ENCODE measurements around the gene GAPVD1.
"Not testable (repeated sequence)": the region's sequence is repeated elsewhere in the genome, so short reads cannot be mapped to it uniquely, and the experiment has no call there.

GAPVD1 gene, protein sequence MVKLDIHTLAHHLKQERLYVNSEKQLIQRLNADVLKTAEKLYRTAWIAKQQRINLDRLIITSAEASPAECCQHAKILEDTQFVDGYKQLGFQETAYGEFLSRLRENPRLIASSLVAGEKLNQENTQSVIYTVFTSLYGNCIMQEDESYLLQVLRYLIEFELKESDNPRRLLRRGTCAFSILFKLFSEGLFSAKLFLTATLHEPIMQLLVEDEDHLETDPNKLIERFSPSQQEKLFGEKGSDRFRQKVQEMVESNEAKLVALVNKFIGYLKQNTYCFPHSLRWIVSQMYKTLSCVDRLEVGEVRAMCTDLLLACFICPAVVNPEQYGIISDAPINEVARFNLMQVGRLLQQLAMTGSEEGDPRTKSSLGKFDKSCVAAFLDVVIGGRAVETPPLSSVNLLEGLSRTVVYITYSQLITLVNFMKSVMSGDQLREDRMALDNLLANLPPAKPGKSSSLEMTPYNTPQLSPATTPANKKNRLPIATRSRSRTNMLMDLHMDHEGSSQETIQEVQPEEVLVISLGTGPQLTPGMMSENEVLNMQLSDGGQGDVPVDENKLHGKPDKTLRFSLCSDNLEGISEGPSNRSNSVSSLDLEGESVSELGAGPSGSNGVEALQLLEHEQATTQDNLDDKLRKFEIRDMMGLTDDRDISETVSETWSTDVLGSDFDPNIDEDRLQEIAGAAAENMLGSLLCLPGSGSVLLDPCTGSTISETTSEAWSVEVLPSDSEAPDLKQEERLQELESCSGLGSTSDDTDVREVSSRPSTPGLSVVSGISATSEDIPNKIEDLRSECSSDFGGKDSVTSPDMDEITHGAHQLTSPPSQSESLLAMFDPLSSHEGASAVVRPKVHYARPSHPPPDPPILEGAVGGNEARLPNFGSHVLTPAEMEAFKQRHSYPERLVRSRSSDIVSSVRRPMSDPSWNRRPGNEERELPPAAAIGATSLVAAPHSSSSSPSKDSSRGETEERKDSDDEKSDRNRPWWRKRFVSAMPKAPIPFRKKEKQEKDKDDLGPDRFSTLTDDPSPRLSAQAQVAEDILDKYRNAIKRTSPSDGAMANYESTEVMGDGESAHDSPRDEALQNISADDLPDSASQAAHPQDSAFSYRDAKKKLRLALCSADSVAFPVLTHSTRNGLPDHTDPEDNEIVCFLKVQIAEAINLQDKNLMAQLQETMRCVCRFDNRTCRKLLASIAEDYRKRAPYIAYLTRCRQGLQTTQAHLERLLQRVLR (N-terminal part only)

DNA sequence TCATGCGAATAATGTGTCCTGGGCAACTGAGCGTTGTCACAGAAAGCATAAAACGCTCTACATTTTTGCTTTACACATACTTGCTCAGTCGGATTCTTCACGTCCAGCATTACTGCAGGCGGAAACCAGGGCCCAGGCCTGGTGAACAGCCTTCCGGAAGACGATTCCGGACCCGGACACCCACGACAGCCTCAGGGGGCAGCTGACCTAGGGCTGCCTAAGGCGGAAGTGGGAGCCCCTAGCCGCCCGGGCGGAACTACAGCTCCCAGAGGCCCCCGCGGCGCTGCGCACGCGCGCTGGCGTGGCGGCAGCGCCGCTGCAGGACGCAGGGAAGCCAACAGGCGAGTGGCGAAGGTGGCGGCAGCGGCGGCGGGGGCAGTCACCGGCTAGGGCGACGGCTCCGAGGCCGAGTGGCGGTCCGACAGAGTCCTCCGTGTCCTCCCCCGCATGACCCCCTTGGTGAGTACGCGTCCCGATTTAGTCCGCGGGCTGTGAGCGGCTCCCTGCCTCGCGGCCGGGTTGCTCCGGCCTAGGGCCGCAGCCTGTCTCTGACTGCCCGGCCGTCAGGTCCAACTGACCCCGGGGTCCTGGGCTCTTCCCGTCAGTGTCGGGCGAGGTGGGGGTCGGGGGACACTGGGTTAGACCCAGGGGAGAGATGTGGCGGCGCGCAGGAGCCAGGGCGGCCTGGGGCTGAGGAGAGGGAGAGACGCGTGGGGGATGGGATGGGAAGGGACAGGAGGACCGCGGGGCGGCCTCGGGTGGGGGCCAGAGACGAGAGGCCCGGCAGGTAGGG, at the start of gene GAPVD1:
GAPVD1 (plus strand) TSS at position 326 of the 793 bp plus-strand sequence. CDS start 37,096 bp downstream, outside the sequence.
- peak; percentile 81 for DNase-seq (ENCODE audit: low read depth)

DNA sequence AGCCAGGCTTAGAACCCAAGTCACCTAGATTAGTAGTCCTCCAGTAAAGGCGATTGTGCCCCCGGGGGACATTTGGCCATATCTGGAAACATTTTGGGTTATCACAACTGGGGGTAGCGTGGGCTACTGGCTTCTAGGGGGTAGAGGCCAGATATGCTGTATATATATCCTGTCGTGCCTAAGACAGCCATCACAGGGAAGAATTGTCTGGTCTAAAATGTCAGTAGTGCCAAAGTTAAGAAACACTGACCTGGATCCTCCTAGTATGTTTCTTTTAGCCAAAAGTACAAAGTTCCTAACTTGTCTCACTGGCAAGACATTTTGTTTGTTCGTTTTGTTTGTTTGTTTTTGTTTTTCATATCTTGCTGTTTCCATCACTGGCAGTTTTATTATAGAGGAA, 47.4 kb upstream of the GAPVD1 start:
- DNase-seq (ENCODE audit: low read depth), result no peak

DNA sequence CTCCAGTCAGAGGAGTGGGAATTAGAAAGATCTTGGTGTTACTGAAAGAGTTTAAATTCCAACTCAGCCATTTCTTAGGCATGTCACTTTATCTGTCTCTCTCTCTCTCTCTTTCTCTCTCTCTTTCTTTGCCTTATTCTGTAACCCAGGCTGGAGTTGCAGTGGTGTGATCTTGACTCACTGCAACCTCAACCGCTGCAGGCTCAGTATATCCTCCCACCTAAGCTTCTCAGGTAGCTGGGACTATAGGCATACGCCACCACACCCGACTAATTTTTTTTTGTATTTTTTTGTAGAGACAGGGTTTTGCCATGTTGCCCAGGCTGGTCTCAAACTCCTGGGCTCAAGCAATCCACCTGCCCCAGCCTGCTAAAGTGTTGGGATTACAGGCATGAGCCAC, 43.0 kb upstream of the GAPVD1 start:
- DNase-seq (ENCODE audit: low read depth), result no peak

DNA sequence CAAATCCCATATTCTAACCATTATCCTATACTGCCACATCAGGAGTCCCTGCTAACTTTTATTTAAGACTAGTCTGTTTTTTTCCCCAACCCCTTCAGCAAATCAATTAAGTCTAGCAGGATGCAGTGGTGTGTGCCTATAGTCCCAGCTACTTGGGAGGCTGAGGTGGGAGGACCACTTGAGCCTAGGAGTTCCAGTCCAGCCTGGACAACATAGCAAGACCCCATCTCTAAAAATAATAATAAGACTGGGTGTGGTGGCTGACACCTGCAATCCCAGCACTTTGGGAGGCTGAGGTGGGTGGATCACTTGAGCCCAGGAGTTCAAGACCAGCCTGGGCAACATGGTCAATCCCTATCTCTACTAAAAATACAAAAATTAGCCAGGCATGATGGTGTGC, 36.8 kb upstream of the GAPVD1 start:
- DNase-seq (ENCODE audit: low read depth), result not testable (repeated sequence)

DNA sequence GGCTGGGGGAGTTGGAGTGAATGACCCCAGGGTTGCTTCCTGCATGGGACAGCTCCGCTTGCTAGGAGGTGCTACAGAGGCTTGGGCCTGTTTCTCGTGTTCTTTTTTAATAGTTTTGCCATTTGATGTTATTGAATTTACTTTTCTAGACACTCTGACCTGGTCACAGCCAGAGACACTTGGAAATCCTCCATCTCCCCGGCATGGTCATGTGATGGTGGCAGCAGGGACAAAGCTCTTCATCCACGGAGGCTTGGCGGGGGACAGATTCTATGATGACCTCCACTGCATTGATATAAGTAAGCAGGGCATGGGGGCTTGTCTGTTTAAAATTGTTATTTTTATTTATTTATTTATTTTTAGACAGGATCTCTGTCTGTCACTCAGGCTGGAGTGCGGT, 33.9 kb upstream of the GAPVD1 start:
- no peak for DNase-seq (ENCODE audit: low read depth)

DNA sequence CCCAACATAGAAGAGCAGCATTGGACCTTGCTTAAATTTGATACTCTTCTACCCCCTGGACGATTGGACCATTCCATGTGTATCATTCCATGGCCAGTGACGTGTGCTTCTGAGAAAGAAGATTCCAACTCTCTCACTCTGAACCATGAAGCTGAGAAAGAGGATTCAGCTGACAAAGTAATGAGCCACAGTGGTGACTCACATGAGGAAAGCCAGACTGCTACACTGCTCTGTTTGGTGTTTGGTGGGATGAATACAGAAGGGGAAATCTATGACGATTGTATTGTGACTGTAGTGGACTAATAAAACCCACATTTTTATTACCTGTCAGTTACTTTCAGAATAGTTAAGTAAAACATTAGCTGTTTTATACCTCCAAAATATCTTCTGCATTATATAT, 27.9 kb upstream of the GAPVD1 start:
- DNase-seq (ENCODE audit: low read depth), result no peak

DNA sequence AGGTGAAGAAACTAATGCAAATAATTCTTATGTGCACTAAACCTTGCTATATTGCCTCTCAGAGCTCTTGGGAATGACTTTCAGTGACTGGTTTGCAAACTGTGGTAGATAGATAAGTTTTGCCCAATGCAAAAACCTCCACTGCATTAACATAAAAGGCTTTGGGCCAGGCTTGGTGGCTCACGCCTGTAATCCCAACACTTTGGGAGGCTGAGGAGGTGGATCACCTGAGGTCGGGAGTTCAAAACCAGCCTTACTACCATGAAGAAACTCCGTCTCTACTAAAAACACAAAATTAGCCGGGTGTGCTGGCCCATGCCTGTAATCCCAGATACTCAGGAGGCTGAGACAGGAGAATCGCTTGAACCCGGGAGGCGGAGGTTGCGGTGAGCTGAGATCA, 27.5 kb upstream of the GAPVD1 start:
- not testable (repeated sequence) for DNase-seq (ENCODE audit: low read depth)

DNA sequence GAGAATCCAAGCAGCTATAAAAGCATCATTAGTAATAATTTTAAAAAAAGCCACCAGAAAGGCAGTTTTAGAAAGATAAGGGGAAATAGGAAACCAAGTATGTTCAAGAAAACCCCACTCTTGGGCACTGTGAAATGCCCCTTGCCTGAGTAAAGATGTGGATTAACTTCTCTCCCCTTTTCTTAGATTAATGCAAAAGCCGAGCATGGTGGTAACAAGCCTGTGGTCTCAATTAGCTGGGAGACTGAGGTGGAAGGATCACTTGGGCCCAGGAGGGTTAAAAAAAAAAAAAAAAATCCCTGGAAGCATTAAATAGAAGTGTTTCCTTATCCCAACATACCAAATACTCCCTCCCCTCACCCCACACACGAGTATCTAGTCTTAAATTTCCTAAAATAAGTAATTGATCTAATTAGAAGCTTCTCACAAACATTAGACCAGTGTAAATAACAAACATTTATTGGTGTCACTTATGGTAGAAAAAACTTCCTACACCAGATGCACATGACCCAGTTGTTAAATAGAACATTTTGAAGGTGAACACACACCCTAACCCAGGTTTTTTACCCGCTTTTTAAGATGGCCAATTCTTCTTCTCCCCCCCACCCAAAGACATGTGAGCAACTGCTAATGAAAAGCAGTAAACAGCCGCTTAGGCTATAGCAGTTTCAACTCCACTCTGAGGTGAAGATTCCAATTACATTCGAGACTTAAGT, 25.7 kb upstream of the GAPVD1 start:
- DNase-seq (ENCODE audit: low read depth), result no peak

DNA sequence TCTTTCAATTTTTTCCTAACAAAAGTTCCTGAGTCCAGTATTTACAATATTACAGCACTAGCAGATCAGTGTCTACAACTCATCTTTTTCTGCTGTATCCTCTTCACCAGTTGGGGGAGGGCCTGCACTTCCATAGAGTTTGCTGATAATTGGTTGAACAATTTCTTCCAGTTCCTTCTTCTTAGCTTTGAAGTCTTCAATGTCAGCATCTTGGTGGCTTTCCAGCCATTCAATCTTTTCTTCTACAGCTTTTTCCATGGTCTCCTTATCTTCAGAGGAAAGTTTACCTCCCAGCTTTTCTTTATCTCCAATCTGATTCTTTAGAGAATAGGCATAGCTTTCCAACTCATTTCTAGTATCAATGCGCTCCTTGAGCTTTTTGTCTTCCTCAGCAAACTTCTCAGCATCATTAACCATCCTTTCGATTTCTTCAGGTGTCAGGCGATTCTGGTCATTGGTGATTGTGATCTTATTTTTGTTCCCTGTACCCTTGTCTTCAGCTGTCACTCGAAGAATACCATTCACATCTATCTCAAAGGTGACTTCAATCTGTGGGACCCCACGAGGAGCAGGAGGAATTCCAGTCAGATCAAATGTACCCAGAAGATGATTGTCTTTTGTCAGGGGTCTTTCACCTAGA, 25.0 kb upstream of the GAPVD1 start:
- not testable (repeated sequence) for DNase-seq (ENCODE audit: low read depth)

DNA sequence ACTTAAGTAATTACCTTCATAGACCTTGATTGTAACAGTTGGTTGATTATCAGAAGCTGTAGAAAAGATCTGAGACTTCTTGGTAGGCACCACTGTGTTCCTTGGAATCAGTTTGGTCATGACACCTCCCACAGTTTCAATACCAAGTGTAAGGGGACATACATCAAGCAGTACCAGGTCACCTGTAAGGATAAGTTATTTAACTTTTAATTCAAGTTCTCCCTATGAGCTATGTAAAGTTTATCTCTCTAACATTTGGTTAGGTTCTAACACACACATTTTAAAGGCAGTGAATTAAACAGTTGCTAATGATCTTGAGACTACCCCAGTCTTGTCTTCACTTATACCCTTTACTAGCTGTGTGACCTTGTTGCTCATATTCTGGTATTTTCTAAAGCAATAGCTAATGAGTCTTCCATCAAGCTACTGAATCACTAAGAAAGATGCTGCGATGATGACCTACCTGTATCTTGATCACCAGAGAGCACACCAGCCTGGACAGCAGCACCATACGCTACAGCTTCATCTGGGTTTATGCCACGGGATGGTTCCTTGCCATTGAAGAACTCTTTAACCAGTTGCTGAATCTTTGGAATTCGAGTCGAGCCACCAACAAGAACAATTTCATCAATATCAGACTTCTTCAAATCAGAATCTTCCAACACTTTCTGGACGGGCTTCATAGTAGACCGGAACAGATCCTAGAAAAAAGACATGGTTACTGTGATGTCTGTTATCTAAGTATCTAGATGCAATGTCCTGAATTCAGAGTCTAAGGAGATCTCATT, 23.3 kb upstream of the GAPVD1 start:
- no peak for DNase-seq (ENCODE audit: low read depth)

DNA sequence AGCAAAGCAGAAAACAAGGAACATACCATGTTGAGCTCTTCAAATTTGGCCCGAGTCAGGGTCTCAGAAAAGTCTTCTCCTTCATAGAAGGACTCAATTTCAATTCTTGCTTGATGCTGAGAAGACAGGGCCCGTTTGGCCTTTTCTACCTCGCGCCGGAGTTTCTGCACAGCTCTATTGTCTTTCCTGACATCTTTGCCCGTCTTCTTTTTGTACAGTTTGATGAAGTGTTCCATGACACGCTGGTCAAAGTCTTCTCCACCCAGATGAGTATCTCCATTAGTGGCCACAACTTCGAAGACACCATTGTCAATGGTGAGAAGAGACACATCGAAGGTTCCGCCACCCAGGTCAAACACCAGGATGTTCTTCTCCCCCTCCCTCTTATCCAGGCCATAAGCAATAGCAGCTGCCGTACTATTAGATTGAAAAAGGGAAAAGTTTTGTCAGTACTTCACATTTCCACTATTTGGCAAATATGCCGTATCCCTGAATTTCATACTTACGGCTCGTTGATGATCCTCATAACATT, 22.6 kb upstream of the GAPVD1 start:
- no peak for DNase-seq (ENCODE audit: low read depth)

DNA sequence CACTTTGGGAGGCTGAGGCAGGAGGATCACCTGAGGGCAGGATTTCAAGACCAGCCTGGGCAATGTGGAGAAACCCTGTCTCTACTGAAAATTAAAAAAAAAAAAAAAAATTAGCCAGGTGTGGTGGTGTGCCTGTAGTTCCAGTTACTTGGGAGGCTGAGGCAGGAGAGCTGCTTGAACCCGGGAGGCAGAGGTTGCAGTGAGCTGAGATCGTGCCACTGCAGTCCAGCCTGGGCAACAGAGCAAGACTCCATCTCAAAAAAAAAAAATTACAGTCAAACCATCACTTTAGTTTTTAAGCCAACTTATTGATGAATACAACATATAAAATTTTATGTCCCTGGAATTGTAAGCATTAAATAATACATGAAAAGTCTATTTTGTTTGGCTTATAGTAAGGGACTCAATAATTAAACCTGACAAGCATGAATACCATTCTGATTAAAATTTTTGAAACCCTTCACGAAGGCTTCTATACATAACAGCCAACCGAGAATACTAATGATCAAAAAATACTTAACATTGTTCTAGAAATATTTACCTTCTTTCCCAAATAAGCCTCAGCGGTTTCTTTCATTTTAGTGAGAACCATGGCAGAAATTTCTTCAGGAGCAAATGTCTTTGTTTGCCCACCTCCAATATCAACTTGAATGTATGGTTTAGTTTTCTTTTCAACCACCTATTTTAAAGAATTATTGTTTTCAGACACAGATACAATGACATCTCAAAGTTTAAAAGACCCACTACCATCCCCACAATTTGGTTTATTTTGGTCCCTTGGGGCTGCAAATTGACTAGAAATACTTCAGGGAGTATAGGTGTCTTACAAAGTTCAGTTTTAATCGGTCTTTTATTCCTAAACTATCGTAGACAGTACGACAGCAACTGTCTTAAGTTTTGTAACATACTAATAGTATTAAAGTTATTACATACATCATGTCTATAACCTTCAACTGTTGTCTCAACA, 21.7 kb upstream of the GAPVD1 start:
- DNase-seq (ENCODE audit: low read depth), result no peak

DNA sequence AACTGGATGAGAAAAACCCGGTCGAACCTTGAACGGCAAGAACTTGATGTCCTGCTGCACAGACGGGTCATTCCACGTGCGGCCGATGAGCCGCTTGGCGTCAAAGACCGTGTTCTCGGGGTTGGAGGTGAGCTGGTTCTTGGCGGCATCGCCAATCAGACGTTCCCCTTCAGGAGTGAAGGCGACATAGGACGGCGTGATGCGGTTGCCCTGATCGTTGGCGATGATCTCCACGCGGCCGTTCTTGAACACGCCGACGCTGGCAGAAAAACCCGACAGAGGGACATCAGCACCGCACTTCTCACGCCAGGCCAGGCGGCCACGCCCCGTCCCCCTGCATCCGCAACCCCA, 21.0 kb upstream of the GAPVD1 start:
- peak; percentile 31 for DNase-seq (ENCODE audit: low read depth)

DNA sequence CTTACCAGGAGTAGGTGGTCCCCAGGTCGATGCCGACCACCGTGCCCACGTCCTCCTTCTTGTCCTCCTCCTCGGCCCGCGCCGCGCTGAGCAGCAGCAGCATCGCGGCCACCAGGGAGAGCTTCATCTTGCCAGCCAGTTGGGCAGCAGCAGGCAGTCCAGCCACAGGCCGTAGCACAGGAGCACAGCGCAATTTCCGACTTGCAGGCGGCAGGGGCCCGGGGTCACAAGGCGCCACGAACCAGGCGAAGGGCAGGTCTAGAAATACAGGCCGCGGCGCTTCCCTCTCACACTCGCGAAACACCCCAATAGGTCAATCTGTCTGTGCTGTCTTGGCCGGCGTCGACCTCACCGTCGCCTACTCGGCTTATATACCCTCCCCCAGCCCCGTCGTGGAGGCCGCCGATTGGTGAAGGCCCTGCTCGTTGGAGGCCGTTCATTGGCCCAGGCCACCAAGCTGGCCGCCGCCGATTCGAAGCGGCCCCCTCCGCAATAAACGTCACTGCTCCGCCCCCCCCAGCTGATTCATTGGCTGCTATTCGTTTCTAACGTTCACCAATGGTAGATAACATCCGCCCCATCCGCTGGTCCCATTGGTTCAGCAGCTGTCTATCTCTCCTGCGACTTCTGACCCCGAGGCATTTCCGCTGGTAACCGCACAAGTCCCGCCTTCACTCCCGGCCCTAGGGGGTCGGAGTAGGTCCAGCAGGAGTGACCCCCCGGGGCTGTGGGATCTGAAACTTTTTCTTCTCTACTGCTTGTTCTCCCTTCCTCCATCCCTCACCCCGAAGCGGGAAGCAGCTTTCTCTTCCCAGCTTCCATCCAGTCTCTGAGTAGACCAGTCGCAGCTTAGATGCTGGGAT, 20.4 kb upstream of the GAPVD1 start, which contains the start of gene HSPA5:
HSPA5 (minus strand) TSS at position 344 of the 863 bp plus-strand sequence; CDS start at position 127, 217 bp downstream.
- DNase-seq (ENCODE audit: low read depth), result peak; percentile 99

DNA sequence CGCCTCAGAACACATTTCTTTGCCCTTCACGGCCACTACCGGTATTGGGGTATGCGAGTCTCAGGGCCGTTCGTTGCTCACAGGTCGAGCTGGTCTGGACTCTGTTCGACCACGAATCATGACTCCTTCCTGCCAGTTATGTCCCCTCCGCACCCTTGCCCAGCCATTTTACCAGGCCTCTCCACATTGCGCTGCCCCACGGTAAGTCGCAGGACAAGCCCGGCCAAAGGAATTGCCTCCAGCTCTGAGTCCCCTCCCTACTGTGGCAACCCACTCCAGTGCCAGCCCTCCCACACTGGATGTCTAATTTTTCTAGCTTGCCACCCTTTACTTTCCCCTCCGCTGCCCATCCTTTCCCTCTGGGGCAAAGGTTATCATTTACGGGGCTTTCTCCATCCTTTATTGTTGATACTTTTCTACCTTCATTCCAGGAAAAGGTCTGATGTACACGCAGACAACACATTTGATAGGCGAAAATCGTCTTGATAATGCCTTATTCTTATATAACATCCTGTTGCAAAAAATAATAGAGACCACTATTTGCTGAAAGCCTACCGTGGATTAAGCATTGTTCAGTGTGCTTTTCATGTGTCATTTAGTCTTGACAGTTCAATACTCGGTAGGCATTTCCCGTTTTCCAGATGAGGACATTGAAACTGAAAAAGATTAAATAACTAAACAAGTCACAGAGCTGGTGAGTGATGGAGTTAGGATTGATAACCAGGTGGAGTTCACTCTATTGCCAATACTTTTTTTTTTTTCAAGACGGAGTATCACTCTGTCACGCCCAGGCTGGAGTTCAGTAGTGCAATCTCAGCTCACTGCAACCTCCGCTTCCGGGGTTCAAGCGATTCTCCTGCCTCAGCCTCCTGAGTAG, 19.5 kb upstream of the GAPVD1 start:
- no peak for DNase-seq (ENCODE audit: low read depth)

DNA sequence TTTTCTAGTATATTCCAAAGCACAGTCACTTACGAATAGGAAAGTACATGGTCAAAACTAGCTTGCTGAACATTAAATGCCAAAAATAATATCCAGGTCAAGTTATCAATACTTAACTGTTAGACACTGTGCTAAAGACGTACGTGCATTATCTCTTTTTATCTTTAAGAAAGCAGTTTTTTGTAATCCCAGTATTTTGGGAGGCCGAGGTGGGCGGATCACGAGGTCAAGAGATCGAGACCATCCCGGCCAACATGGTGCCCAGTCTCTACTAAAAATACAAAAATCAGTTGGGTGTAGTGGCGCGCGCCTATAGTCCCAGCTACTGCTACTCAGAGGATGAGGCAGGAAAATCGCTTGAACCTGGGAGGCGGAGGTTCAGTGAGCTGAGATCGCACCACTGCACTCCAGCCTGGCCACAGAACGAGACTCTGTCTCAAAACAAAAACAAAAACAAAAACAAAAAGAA, 17.8 kb upstream of the GAPVD1 start:
- DNase-seq (ENCODE audit: low read depth), result no peak

Data from activated T-cell treated with anti-CD3 and anti-CD28 coated beads for 24 hours (primary cell).